Activated CD4-positive, alpha-beta memory T cell treated with anti-CD3 and anti-CD28 coated beads for 36 hours (primary cell): ENCODE results near the gene HSP90AB1. TPM values are rescaled to one million over a fixed set of nuclear protein-coding genes. Genes with fewer than 3 reads are reported as not detected.

Experiments
- CTCF ChIA-PET: fragments of 350-600 bp; sonication (Branson Sonifier 250); formaldehyde crosslinking; loops from one replicate; lab custom pipeline; 2021; ENCODE audit warnings: antibody characterized with exemption, inconsistent platforms; lab: Charles Lee
- POLR2A ChIA-PET: fragments of 350-600 bp; sonication (Branson Sonifier 250); formaldehyde crosslinking; loops from one replicate; lab custom pipeline; 2021; ENCODE audit warnings: antibody characterized with exemption; lab: Charles Lee
- DNase-seq: peaks from one replicate; pipeline ENCODE4 v3.0.0-alpha.2; 2020
- H3K27ac Mint-ChIP-seq: one replicate; pipeline ENCODE4 v1.8.0; 2021; ENCODE audit warnings: mixed read lengths
- H3K27me3 Mint-ChIP-seq: one replicate; pipeline ENCODE4 v1.8.0; 2021; ENCODE audit warnings: mixed read lengths
- H3K36me3 Mint-ChIP-seq: one replicate; pipeline ENCODE4 v1.8.0; 2021; ENCODE audit warnings: mixed read lengths
- H3K4me1 Mint-ChIP-seq: one replicate; pipeline ENCODE4 v1.8.0; 2021; ENCODE audit warnings: low read depth, mixed read lengths
- H3K4me3 Mint-ChIP-seq: one replicate; pipeline ENCODE4 v1.8.0; 2021; ENCODE audit warnings: mild to moderate bottlenecking, mixed read lengths
- H3K9me3 Mint-ChIP-seq: one replicate; pipeline ENCODE4 v1.8.0; 2021; ENCODE audit warnings: mixed read lengths
- intact Hi-C: fragments of 100-400 bp; cut with micrococcal nuclease; formaldehyde crosslinking; loops from one replicate; pipeline ENCODE4 v1.15.1; 2023
- total RNA-seq, 2 experiments: library from RNA; stranded (reverse); gene quantifications; one replicate each; pipeline ENCODE4 v1.2.3, GENCODE V29; 2021

HSP90AB1 gene
- total RNA-seq, 2 experiments from 2014 or later = 1,671 to 1,695 TPM

GRCh38 chr6:44278315-44278714 is 31.4 kb downstream of the HSP90AB1 start:
- Mint-ChIP-seq H3K4me1 (peaks cover 2% of the 10 kb centered on the region), H3K27ac (no peak overlapping the region), H3K36me3 (no peaks in the 10 kb centered on the region), H3K9me3 (no peaks in the 10 kb centered on the region), H3K27me3 (peaks cover 36% of the 10 kb centered on the region), H3K4me3 (no peak overlapping the region)
- no peak for DNase-seq
- intact Hi-C loops = no loop called here
- ChIA-PET CTCF (interaction anchor here (0.7 to 2.9 kb wide), 3 partner anchors 11 to 68 kb away, joined by 3 to 10 read pairs (median 7); no protein-coding TSS in a partner anchor), POLR2A (interaction anchor here (0.6 kb wide), 1 partner anchor 15 kb away, joined by 3 read pairs; no protein-coding TSS in a partner anchor)

- POLR2A ChIA-PET = interaction anchor here (0.6 kb wide), 1 partner anchor 14 kb away, joined by 3 read pairs; no protein-coding TSS in a partner anchor
- H3K27me3 Mint-ChIP-seq = peaks cover 33% of the 10 kb centered on the region
Observed at GRCh38 chr6:44278774-44279697, 32.1 kb downstream of the HSP90AB1 start.

GRCh38 chr6:44284121-44284520 is 37.2 kb downstream of the HSP90AB1 start:
- peaks cover 41% of the 10 kb centered on the region for H3K27me3 Mint-ChIP-seq
- CTCF ChIA-PET = interaction anchor here (0.7 to 1.6 kb wide), 3 partner anchors 14 to 29 kb away, joined by 3 to 6 read pairs (median 4); partner anchors contain the start of genes AARS2 and TMEM151B
- POLR2A ChIA-PET = no interaction called here
- H3K9me3 Mint-ChIP-seq = no peaks in the 10 kb centered on the region
- H3K27ac Mint-ChIP-seq = no peak overlapping the region
- H3K36me3 Mint-ChIP-seq = no peaks in the 10 kb centered on the region
- DNase-seq = no peak
- H3K4me1 Mint-ChIP-seq = no peaks in the 10 kb centered on the region
- intact Hi-C loops = no loop called here
- H3K4me3 Mint-ChIP-seq = no peak overlapping the region

More at GRCh38 chr6:44278774-44279697, 32.1 kb downstream of the HSP90AB1 start:
- DNase-seq = no peak
- Mint-ChIP-seq H3K27ac (no peak overlapping the region), H3K9me3 (no peaks in the 10 kb centered on the region), H3K36me3 (no peaks in the 10 kb centered on the region), H3K4me3 (no peak overlapping the region), H3K4me1 (peaks cover 2% of the 10 kb centered on the region)
- CTCF ChIA-PET = interaction anchor here (0.7 to 2.9 kb wide), 2 partner anchors 12 to 67 kb away, joined by 3 to 10 read pairs; no protein-coding TSS in a partner anchor
- intact Hi-C loops = no loop called here

GRCh38 chr6:44284867-44285266 is 38.0 kb downstream of the HSP90AB1 start:
- no peak overlapping the region for H3K4me3 Mint-ChIP-seq
- CTCF ChIA-PET = interaction anchor here (1.1 kb wide), 1 partner anchor 14 kb away, joined by 3 read pairs; the partner anchor contains the start of gene TMEM151B
- POLR2A ChIA-PET = no interaction called here
- H3K27ac Mint-ChIP-seq = no peak overlapping the region
- H3K9me3 Mint-ChIP-seq = no peaks in the 10 kb centered on the region
- H3K27me3 Mint-ChIP-seq = peaks cover 44% of the 10 kb centered on the region
- no peaks in the 10 kb centered on the region for H3K36me3 Mint-ChIP-seq
- H3K4me1 Mint-ChIP-seq = no peaks in the 10 kb centered on the region
- intact Hi-C loops = no loop called here
- no peak for DNase-seq

GRCh38 chr6:44285552-44286284 is 38.8 kb downstream of the HSP90AB1 start:
- ChIA-PET POLR2A (no interaction called here), CTCF (interaction anchor here (0.8 to 1.1 kb wide), 2 partner anchors 18 to 27 kb away, joined by 3 to 7 read pairs; partner anchors contain the start of gene AARS2)
- Mint-ChIP-seq H3K27ac (no peak overlapping the region), H3K36me3 (no peaks in the 10 kb centered on the region), H3K9me3 (no peaks in the 10 kb centered on the region), H3K27me3 (peaks cover 51% of the 10 kb centered on the region), H3K4me1 (no peaks in the 10 kb centered on the region), H3K4me3 (no peak overlapping the region)
- DNase-seq = no peak
- intact Hi-C loops = no loop called here

- no peaks in the 10 kb centered on the region for H3K9me3 Mint-ChIP-seq
- ChIA-PET CTCF (interaction anchor here (0.8 to 1.1 kb wide), 2 partner anchors 18 to 27 kb away, joined by 3 to 7 read pairs; partner anchors contain the start of gene AARS2), POLR2A (no interaction called here)
- no peak for DNase-seq
- H3K4me3 Mint-ChIP-seq = no peak overlapping the region
- no peaks in the 10 kb centered on the region for H3K4me1 Mint-ChIP-seq
- H3K27me3 Mint-ChIP-seq = peaks cover 55% of the 10 kb centered on the region
- intact Hi-C loops = no loop called here
- no peaks in the 10 kb centered on the region for H3K36me3 Mint-ChIP-seq
- no peak overlapping the region for H3K27ac Mint-ChIP-seq
Observed at GRCh38 chr6:44286285-44286565, 39.3 kb downstream of the HSP90AB1 start.

GRCh38 chr6:44286747-44287146 is 39.8 kb downstream of the HSP90AB1 start:
- CTCF ChIA-PET = no interaction called here
- H3K27ac Mint-ChIP-seq = no peak overlapping the region
- no peaks in the 10 kb centered on the region for H3K36me3 Mint-ChIP-seq
- no peaks in the 10 kb centered on the region for H3K9me3 Mint-ChIP-seq
- no peak overlapping the region for H3K4me3 Mint-ChIP-seq
- intact Hi-C loops = no loop called here
- no peak for DNase-seq
- H3K4me1 Mint-ChIP-seq = no peaks in the 10 kb centered on the region
- POLR2A ChIA-PET = no interaction called here
- H3K27me3 Mint-ChIP-seq = peaks cover 58% of the 10 kb centered on the region

GRCh38 chr6:44289726-44290260 is 42.9 kb downstream of the HSP90AB1 start:
- Mint-ChIP-seq H3K4me1 (no peaks in the 10 kb centered on the region), H3K9me3 (no peaks in the 10 kb centered on the region), H3K36me3 (no peaks in the 10 kb centered on the region), H3K27ac (no peak overlapping the region), H3K4me3 (no peak overlapping the region), H3K27me3 (peaks cover 62% of the 10 kb centered on the region)
- ChIA-PET POLR2A (interaction anchor here (0.6 kb wide), 1 partner anchor 267 kb away, joined by 3 read pairs; no protein-coding TSS in a partner anchor), CTCF (no interaction called here)
- DNase-seq = no peak
- intact Hi-C loops = no loop called here

GRCh38 chr6:44291841-44292240 is 44.9 kb downstream of the HSP90AB1 start:
- CTCF ChIA-PET = interaction anchor here (0.9 to 2.0 kb wide), 5 partner anchors 12 to 48 kb away, joined by 3 to 7 read pairs (median 3); partner anchors contain the start of gene AARS2
- no peak for DNase-seq
- Mint-ChIP-seq H3K27ac (no peak overlapping the region), H3K4me3 (no peak overlapping the region), H3K27me3 (peaks cover 64% of the 10 kb centered on the region), H3K4me1 (no peaks in the 10 kb centered on the region), H3K36me3 (no peaks in the 10 kb centered on the region), H3K9me3 (no peaks in the 10 kb centered on the region)
- POLR2A ChIA-PET = no interaction called here
- intact Hi-C loops = no loop called here

- Mint-ChIP-seq H3K4me1 (peaks cover 2% of the 10 kb centered on the region), H3K4me3 (no peak overlapping the region), H3K9me3 (no peaks in the 10 kb centered on the region), H3K27ac (no peak overlapping the region), H3K36me3 (no peaks in the 10 kb centered on the region), H3K27me3 (peaks cover 62% of the 10 kb centered on the region)
- intact Hi-C loops = no loop called here
- ChIA-PET CTCF (interaction anchor here (0.7 to 2.0 kb wide), 7 partner anchors 11 to 124 kb away, joined by 3 to 7 read pairs (median 4); partner anchors contain the start of gene AARS2), POLR2A (interaction anchor here (0.6 kb wide), 1 partner anchor 14 kb away, joined by 3 read pairs; no protein-coding TSS in a partner anchor)
- DNase-seq = no peak
Observed at GRCh38 chr6:44292661-44293365, 45.9 kb downstream of the HSP90AB1 start.
